HG03025 (cell line): ENCODE measurements around the gene SLFN12.
A peak's percentile ranks its signal among the peaks of the same experiment; 100 is the strongest.
"Not testable (repeated sequence)": the region's sequence is repeated elsewhere in the genome, so short reads cannot be mapped to it uniquely, and the experiment has no call there.

Experiments
- ATAC-seq: cut with Tn5 transposase; IDR thresholded peaks from one replicate; pipeline ENCODE4 v1.9.1; 2021; ENCODE audit warnings: mild to moderate bottlenecking, moderate library complexity; ENCODE audit not compliant: unreplicated experiment, low FRiP score

SLFN12 gene

DNA sequence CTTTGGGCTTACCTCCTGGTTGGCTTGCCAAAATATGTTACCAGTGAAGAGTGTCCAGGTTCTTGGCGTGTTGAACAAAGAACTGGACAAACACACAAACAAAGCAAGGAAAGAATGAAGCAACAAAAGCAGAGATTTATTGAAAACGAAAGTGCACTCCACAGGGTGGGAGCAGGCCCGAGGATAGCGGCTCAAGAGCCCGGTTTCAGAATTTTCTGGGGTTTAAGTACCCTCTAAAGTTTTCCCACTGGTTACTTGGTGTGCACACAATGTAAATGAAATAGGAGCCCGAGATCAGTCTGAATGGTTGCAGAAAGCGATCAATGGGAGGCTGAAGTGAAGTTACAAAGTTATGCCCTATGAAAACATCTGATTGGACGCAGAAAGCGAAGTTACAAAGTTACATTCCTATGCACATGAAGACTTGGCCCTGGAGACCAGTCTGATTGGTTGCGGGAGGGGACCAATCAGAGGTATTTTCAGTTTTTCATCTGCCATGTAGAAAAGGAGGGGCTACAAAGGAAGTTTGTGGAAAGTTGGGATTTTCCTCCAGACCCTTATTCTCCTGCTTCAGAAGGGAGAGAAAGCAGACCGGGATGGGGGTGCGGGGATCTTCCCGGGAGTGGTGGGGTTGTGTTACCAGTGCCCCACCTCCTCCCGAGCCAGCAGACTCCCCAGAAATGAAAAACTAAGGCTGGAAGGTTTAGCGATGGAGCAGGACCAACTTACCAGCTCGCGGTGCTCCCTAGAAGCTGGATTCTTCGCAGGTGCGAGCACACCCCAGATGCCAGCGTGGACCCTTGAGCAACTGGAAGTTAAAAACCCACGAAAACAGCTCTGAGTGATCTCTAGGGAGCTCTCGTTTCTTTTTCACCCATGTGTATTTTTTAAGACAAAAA is at the start of gene SLFN12:
Gene SLFN12 (minus strand): TSS at position 325 of the 899 bp plus-strand sequence. CDS start 9,472 bp downstream, outside the sequence.
- ATAC-seq, result peak; percentile 76

DNA sequence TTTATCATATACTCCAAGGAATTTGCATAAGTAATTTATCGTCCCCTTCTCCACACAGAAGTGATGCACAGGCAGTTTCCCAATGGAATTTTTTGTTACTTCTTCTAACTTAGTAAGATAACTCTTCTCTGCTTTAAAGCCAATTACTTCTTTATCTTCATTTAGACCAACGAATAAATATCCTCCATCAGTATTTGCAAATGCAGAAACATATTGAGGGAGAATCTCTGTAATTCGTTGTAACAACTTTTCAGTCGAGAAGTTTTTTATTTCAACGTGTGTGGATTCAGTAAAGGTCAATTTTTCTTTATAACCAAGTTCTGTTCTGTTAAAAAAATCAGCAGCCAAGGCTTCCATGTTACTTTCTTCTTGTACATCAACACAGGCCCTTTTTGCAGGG is 47.0 kb upstream of the SLFN12 start:
- ATAC-seq, result no peak

DNA sequence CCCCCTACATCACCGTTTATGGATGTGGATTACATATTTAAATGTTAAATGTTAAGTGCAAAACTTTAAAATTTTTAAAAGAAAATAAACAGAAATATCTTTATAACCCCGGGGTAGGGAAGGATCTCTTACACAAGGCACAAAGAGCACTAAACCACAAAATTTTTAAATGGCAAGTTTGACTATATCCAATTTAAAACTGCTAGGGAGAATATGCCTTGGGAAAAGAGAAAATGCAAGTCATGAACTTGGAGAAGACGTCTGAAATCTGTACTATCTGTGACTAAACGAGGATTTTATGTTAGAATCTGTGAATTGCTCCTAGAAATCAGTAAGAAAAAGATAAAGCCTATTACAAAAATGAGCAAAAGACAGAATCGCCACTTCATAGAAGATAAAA is 44.9 kb upstream of the SLFN12 start:
- no peak for ATAC-seq

DNA sequence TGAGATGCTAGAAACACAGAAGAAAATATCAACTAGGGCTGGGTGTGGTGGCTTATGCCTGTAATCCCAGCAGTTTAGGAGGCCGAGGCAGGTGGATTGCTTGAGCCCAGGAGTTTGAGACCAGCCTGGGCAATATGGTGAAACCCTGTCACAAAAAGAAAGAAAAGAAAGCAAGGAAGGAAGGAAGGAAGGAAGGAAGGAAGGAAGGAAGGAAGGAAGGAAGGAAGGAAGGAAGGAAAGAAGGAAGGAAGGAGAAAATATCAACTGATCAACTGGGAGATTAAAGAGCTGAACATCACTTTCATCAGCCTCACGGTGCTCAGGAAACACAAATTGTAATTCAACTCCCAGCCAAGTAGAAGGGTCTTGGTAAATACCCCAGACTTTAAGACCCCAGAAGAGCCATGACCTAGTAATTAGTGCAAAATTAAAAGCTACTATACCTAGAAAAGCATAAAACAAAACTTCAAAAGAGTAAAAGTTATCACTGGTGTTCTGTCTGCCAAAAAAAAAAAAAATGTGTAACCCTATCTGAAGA is 44.1 kb upstream of the SLFN12 start:
- no peak for ATAC-seq

DNA sequence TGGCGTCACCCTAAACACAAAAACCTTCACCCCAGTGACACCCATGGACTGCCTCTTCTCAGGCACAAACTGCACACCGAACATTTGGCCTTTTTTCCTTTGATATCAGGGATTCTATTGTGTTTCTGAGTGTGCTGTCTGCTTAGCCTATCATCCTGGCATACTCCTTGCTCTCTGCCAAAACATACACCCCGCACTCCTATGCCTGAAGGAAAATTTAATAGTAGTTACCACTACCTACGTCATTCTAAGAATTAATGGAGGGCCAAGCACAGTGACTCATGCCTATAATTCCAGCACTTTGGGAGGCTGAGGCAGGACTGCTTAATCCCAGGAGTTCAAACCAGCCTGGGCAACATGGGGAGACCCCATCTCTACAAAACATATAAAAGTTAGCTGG is 36.2 kb upstream of the SLFN12 start:
- ATAC-seq, result no peak

DNA sequence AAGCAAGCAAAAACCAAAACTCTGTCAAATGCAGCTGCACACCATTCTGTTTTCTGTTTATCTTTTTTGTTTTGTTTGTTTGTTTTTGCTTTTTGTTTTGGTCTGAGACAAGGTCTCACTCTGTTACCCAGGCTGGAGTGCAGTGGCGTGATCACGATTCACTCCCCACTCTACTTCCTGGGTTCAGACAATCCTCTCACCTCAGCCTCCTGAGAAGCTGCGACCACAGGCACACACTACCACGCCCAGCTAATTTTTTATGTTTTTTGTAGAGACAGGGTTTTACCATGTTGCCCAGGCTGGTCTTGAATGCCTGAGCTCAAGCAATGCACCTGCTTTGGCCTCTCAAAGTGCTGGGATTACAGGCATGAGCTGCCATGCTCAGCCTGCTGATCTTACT is 35.5 kb upstream of the SLFN12 start:
- no peak for ATAC-seq

DNA sequence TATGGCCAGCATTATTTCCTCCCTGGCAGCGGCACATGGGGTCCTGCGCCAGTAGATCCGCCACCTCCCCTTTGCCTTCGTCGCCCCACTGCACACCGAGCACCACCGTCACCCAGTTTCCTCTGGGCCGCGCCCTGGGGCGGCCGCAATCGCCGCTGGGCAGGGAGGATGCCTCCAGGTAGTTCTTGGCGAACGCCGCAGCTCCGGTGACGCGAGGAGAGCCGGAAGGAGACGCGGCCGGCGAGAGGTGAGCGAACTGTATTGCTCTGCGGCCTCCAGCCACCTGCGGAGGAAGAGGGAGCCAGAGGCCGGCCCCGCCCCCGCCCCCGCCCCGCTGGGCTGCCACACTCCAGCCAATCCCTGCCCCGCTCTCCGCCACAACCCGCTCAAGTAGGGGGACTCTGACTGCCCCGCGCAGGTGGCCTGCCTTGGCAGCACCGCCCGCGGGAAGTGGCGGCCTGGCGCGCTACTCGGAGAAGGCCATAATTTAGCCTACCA is 28.1 kb upstream of the SLFN12 start:
- ATAC-seq, result peak; percentile 66

DNA sequence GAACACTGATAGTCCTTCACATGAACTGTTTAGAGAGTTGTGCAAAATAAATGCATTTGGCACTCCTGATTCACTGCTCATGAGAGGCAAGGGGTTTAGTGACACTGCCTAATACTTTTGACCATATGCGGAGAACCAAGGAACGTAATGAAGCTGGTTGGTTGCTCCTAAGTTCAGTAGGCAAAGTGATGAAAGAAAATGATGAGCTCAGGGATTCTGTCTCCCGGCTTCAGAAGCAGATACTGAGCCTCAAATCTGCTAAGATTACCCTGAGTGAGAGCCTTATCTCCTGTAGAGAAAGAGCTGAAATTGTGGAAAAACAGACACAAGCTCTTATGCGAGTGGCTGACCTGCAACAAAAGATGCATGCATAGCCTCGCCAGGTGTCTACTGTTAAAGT is 21.7 kb upstream of the SLFN12 start:
- ATAC-seq, result not testable (repeated sequence)

DNA sequence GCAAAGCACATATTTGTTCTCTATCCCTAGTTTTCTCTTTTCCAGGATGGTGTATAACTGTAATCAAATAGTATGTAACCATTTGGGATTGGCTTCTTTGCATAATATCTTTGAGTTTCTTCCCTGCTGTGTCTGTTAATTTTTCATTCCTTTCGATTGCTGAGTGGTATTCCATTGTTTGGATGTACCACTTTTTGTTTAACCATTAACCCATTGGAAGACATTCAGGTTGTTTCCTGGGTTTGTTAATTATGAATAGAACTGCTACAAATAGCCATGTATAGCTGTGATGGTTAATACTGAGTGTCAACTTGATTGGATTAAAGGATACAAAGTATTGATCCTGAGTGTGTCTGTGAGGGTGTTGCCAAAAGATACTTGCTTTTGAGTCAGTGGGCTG is 20.9 kb upstream of the SLFN12 start:
- ATAC-seq, result no peak

DNA sequence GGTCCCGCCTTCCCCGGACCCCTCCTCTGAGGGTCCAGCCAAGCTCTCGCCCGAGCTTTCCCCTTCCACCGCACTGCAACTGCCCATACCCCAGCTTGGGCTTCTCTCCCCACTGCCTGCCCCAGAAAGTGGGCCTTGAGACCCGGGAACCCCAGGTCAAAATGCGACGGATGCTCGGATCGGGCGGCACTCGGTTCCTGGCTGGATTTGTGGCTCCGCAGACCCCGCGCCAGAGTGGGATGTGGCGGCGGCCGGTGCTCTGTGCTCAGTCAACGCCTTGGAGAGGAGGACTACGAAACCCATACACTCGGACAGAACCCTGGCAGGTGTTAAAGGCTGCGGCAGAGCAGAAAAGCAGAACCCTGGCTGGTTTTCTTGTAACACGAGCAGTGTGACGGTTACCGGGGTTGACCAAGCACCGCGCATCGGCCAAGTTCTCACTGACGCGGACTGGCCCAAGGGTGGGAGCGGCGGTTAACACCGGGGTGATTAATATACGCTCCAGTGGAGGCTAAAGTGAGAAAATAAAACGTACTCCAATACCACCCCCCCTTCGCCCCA is 17.2 kb upstream of the SLFN12 start:
- ATAC-seq, result no peak

DNA sequence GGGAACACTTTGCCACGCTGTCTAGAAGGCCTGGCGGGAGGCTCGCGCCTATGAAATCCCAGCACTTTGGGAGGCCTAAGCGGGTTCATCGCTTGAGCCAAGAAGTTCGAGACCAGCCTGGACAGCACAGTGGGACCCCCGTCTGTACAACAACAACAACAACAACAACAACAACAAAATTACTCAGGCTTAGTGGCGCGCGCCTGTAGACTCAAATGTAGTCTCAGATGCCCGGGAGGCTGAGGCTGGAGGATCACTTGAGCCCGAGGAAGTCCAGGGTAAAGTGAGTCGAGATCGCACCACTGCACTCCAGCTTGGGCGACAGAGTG is 16.6 kb upstream of the SLFN12 start:
- no peak for ATAC-seq

DNA sequence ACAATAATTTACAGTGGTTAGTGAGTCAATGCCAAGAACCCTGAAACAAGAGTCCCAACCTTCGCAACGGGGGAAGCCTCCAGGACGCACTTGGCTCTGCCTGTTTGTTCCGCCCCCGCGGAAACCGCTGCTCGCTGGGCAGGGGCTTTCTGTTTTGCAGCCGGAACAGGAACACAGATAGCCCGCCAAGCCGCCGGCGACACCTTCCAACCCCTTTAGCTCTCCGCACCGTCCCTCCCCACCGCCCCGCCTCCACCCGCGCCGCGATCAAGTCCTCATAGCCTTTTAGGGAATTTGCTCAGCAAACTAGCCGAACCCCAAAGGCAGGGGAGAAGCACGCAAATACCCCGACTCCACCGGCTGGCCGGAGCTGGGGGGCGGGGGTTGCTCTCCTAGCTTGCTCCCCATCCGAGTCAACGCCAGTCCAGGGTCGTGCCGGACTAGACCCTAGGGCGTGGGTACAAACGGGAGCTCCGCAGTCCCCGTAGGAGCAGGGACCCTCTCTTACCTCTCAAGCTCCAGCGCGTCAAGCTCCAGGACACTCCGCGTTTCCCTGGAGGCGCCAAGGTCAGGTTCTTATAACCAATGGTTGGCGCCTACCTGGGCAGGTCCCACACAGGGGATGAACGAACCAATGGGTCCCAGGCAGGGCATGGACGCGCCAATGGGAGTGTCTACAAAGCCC is 16.1 kb upstream of the SLFN12 start, which contains the start of gene SLFN13:
Gene SLFN13 (minus strand): TSS at position 553 of the 685 bp plus-strand sequence. CDS start 3,086 bp downstream, outside the sequence.
- peak; percentile 65 for ATAC-seq

DNA sequence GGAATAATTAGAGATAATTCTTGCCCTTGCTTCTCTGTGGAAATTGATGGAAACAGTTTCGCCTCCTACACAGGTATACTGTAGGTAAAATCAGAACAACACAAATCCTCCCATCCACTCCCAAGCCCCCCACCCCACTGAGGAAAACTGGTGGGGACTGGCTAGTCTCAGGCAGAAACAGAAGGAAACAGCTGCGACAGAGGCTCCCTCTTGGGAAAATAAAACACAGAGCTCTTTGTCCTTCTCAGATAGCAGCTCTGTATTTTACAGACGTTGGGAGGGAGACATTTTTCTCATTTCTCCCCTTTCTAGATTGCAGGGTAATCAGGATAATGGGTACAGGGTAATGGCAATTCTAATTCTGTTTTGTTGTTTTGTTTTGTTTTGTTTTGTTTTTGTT is 15.2 kb upstream of the SLFN12 start:
- no peak for ATAC-seq

DNA sequence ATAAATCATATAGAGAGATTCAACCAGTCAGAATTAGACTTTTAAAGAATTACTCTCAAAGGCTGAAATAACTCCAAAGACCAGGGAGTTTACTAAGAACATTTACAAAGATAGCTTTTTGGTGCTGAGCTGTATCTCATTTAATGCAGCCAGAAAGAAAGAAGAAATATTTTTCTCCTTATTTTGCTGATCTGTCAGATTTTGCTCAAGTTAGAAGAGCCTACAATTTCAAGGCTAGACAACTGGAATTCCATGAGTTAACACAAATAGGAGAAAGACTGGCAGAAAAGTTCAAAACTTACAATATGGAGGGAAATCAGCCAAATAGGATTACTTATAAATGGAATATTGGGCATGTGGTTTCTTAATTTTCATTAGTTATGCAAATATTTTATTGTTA is 6.1 kb upstream of the SLFN12 start:
- ATAC-seq, result no peak

DNA sequence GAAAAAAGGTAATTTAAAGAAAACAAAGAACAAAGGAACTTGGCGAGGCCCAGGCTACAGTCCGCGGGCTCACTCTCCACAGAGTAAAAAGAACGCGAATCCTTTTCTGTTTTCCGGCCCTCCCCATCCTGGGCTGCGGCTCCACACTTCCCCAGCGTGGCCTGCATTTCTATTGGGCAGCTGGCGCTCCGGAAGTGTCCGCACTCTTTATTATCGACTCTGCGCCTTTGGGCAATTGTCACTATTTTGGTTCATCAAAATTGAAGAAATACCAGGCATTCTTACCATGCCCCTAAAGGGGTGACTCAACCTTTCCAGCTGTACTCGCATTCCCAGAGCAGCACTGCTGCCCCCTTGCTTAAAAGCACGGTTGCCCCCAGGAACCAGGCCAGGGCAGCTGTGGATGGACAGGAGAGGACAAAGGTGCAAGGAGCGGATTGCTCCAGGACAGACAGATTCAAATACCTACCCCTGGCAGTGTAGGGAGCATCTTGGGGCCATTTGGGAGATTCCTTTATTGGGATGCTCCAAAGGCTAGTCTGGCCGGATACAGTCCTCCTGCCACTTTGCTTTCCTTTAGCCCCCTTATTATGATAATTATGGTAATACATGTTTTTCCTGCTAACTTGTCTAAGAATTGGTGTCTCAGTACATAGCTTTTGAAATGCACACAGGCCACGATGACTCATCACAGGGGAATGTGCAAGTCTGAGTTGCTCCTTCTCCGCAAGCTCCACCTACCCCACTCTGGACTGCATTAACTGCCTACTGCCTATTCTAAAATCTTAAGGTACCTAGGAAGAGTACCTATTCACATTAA is 985 bp upstream of the SLFN12 start:
- ATAC-seq, result peak; percentile 28

DNA sequence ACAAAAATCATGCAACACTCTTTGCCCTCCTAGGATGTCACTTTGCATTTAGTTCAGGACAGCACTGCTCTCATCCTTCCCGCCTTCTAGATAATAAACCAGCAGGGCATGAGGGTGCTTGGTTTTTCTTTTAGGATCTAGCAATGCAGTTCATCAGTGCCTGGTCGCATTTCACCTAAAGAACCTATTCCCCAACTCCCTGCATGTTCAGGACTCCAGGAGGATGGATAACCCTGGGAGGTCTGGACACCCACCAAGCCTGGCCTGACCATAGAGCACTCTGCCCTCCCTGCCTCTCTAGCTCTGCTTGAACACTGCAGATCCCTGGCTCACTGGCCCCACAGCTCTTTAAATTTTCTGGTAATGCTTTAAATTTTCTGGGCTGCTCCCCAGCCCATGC is 2.6 kb downstream of the SLFN12 start:
- no peak for ATAC-seq

DNA sequence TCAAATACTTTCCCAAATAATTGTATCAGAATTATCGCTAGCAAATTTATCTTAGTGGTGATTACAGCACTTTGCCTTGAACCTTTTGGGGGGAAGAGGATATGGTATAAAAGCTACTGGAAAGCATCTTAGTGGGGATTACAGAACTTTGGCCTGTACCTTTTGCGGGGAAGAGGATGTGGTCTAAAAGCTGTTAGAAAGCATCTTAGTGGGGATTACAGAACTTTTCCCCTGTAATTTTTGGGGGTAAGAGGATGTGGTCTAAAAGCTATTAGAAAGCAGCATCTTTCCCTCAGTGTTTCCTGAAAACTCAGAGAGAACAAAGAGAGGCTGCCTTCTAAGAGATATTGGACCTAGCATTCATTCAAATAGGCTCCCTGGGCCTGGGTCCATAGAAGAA is 4.1 kb downstream of the SLFN12 start:
- no peak for ATAC-seq

DNA sequence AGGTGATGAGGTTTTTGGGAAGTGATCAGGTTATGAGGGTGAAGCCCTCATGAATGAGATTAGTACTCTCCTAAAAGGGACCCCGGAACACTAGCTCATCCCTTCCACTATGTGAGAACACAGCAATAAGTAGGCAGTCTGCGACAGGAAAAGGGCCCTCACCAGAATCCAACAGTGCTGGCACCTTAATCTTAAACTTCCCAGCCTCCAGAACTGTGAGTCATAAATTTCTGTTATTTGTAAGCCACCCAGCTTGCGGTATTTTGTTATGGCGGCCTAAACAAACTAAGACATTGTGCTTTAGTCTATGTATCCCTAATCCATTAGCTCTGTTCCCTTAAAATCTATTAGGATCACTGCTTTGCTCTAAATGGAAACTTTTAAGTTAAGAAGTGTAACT is 8.5 kb downstream of the SLFN12 start:
- no peak for ATAC-seq

DNA sequence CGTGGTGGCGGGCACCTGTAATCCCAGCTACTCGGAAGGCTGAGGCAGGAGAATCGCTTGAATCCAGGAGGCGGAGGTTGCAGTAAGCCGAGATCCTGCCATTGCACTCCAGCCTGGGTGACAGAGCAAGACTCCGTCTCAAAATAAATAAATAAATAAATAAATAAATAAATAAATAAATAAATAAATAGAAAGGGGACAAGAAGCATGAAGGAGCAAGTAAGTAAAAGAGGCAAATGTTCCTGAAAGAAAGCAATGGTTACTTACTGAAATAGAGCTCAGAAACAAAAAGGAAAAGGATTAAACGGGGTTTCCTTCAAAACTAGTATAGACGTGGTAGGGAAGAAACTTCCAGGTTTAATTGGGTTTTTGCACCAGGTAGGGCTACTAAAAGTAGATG is 11.2 kb downstream of the SLFN12 start:
- ATAC-seq, result not testable (repeated sequence)

DNA sequence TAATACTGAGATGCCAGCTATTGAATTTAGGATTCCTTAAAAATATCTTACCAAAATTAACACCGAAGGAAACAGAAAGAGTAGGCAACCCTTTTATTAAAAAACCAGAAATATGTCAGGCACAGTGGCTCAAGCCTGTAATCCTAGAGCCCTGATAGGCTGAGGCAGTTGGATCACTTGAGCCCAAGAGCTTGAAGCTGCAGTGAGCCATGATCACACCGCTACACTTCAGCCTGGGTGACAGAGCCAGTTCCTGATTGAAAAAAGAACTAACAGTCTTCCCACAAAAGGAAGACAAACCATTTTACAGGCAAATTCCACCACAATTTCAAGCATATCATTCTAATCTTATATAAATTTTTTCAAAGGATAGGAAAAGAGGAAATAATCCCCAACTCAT is 15.6 kb downstream of the SLFN12 start:
- ATAC-seq, result no peak
